ENCODE results near the gene TTLL1. TPM values are rescaled to one million over a fixed set of nuclear protein-coding genes. Genes with fewer than 3 reads are reported as not detected.

The TTLL1 gene
- polyA plus RNA-seq (ENCODE audit: insufficient read length) = 9.6 TPM

GRCh38 chr22:43088984-43089717 is at the start of gene TTLL1:
TTLL1 (minus strand) TSS chr22:43089391; CDS start chr22:43075586, 13,805 bp downstream.
- DNase-seq (ENCODE audit: low read depth) = peak; percentile 29

GRCh38 chr22:43136801-43137200 is 47.6 kb upstream of the TTLL1 start:
- DNase-seq (ENCODE audit: low read depth) = no peak

GRCh38 chr22:43136255-43136654 is 47.1 kb upstream of the TTLL1 start:
- no peak for DNase-seq (ENCODE audit: low read depth)

- no peak for DNase-seq (ENCODE audit: low read depth)
Measured at GRCh38 chr22:43135565-43135964, 46.4 kb upstream of the TTLL1 start.

- no peak for DNase-seq (ENCODE audit: low read depth)
Measured at GRCh38 chr22:43134553-43134952, 45.4 kb upstream of the TTLL1 start.

GRCh38 chr22:43133401-43133800 is 44.2 kb upstream of the TTLL1 start:
- no peak for DNase-seq (ENCODE audit: low read depth)

- DNase-seq (ENCODE audit: low read depth) = no peak
Measured at GRCh38 chr22:43131773-43132501, 42.7 kb upstream of the TTLL1 start.

- no peak for DNase-seq (ENCODE audit: low read depth)
Measured at GRCh38 chr22:43129426-43130425, 40.5 kb upstream of the TTLL1 start.

- DNase-seq (ENCODE audit: low read depth) = no peak
Measured at GRCh38 chr22:43128928-43129424, 39.8 kb upstream of the TTLL1 start.

GRCh38 chr22:43128116-43128515 is 38.9 kb upstream of the TTLL1 start:
- no peak for DNase-seq (ENCODE audit: low read depth)

GRCh38 chr22:43127166-43127908 is 38.1 kb upstream of the TTLL1 start:
- DNase-seq (ENCODE audit: low read depth) = no peak

GRCh38 chr22:43126501-43127165 is 37.4 kb upstream of the TTLL1 start:
- DNase-seq (ENCODE audit: low read depth) = no peak

- no peak for DNase-seq (ENCODE audit: low read depth)
Measured at GRCh38 chr22:43118953-43119458, 29.8 kb upstream of the TTLL1 start.

GRCh38 chr22:43118024-43118849 is 29.0 kb upstream of the TTLL1 start:
- DNase-seq (ENCODE audit: low read depth) = no peak

- no peak for DNase-seq (ENCODE audit: low read depth)
Measured at GRCh38 chr22:43116932-43117331, 27.7 kb upstream of the TTLL1 start.

- no peak for DNase-seq (ENCODE audit: low read depth)
Measured at GRCh38 chr22:43114958-43115357, 25.8 kb upstream of the TTLL1 start.

GRCh38 chr22:43113526-43114251 is 24.5 kb upstream of the TTLL1 start:
- no peak for DNase-seq (ENCODE audit: low read depth)

GRCh38 chr22:43110927-43111623 is 21.9 kb upstream of the TTLL1 start:
- DNase-seq (ENCODE audit: low read depth) = no peak
